Measurements from ENCODE around the gene ZNF212. TPM values are rescaled to one million over a fixed set of nuclear protein-coding genes. Genes with fewer than 3 reads are reported as not detected.

Gene ZNF212
- total RNA-seq, 3 donors from 2014 or later (not counting 1 experiment from before 2014, with no cell fraction given) = 11.2 to 23.7 (median 17.0) TPM

GRCh38 chr7:149256568-149256967, 17.1 kb downstream of the ZNF212 start:
- H3K4me3 ChIP-seq (ENCODE audit: low read length) = no peak overlapping the region
- H3K27me3 ChIP-seq (ENCODE audit: control insufficient read depth, insufficient read depth, low read length) = no peaks in the 10 kb centered on the region
- Mint-ChIP-seq H3K4me1 (peaks cover 9 to 13% of the 10 kb centered on the region in 2 donors), H3K27ac (no peak overlapping the region), H3K27me3 (ENCODE audit: low read depth in 2 of 2) (no peaks in the 10 kb centered on the region), H3K9me3 (no peaks in the 10 kb centered on the region), H3K4me3 (no peak overlapping the region), H3K36me3 (no peaks in the 10 kb centered on the region)
- no peak overlapping the region for H3K27ac ChIP-seq (ENCODE audit: low read length)
- ATAC-seq = no peak
- WGBS (ENCODE audit: insufficient coverage) = 98% methylated on average over 2 of the region's 4 CpGs
- no peak for TF ChIP-seq CTCF (IDR thresholded peaks at IDR 0.05)
- DNase-seq = no peak
- peaks cover 4% of the 10 kb centered on the region for H3K4me1 ChIP-seq (ENCODE audit: control insufficient read depth, insufficient read depth, low read length)
- intact Hi-C loops (cut with micrococcal nuclease) = no loop called here
- H3K36me3 ChIP-seq (ENCODE audit: control insufficient read depth, insufficient read depth, low read length) = peaks cover 40% of the 10 kb centered on the region
- H3K9me3 ChIP-seq (ENCODE audit: control insufficient read depth, insufficient read depth, low read length) = no peaks in the 10 kb centered on the region

GRCh38 chr7:149257146-149257545, 17.7 kb downstream of the ZNF212 start:
- DNase-seq = no peak
- no peaks in the 10 kb centered on the region for H3K9me3 Mint-ChIP-seq
- WGBS (ENCODE audit: insufficient coverage) = 96% methylated on average over 2 of the region's 2 CpGs
- intact Hi-C loops (cut with micrococcal nuclease) = no loop called here
- no peaks in the 10 kb centered on the region for H3K9me3 ChIP-seq (ENCODE audit: control insufficient read depth, insufficient read depth, low read length)
- no peak overlapping the region for H3K4me3 ChIP-seq (ENCODE audit: low read length)
- H3K4me1 ChIP-seq (ENCODE audit: control insufficient read depth, insufficient read depth, low read length) = peaks cover 6% of the 10 kb centered on the region
- no peak overlapping the region for H3K4me3 Mint-ChIP-seq
- H3K27me3 Mint-ChIP-seq (ENCODE audit: low read depth in 2 of 2) = no peaks in the 10 kb centered on the region
- H3K27me3 ChIP-seq (ENCODE audit: control insufficient read depth, insufficient read depth, low read length) = no peaks in the 10 kb centered on the region
- no peak overlapping the region for H3K27ac ChIP-seq (ENCODE audit: low read length)
- H3K36me3 Mint-ChIP-seq = no peaks in the 10 kb centered on the region
- peaks cover 34% of the 10 kb centered on the region for H3K36me3 ChIP-seq (ENCODE audit: control insufficient read depth, insufficient read depth, low read length)
- H3K27ac Mint-ChIP-seq = no peak overlapping the region
- no peak for TF ChIP-seq CTCF (IDR thresholded peaks at IDR 0.05)
- peaks cover 11 to 15% of the 10 kb centered on the region in 2 donors for H3K4me1 Mint-ChIP-seq
- ATAC-seq = no peak

GRCh38 chr7:149261316-149261828, 21.9 kb downstream of the ZNF212 start:
- DNase-seq (peak in 1 of 2 donors; percentile 46), ATAC-seq (peak in 1 of 3 donors; percentile 0)
- Histone ChIP-seq H3K4me1 (ENCODE audit: control insufficient read depth, insufficient read depth, low read length) (peaks cover 16% of the 10 kb centered on the region), H3K36me3 (ENCODE audit: control insufficient read depth, insufficient read depth, low read length) (peaks cover 6% of the 10 kb centered on the region), H3K4me3 (ENCODE audit: low read length) (peak overlapping the region; percentile 57), H3K27me3 (ENCODE audit: control insufficient read depth, insufficient read depth, low read length) (no peaks in the 10 kb centered on the region), H3K9me3 (ENCODE audit: control insufficient read depth, insufficient read depth, low read length) (no peaks in the 10 kb centered on the region), H3K27ac (ENCODE audit: low read length) (peak overlapping the region; percentile 81)
- WGBS (ENCODE audit: insufficient coverage) = 3% methylated on average over 16 of the region's 16 CpGs
- Mint-ChIP-seq H3K27me3 (ENCODE audit: low read depth in 2 of 2) (no peaks in the 10 kb centered on the region), H3K36me3 (no peaks in the 10 kb centered on the region), H3K9me3 (no peaks in the 10 kb centered on the region), H3K4me3 (peak overlapping the region; percentile 91), H3K4me1 (peaks cover 21 to 33% of the 10 kb centered on the region in 2 donors), H3K27ac (peak overlapping the region; percentile 86 to 88)
- intact Hi-C loops (cut with micrococcal nuclease) = no loop called here
- no peak for TF ChIP-seq CTCF (IDR thresholded peaks at IDR 0.05)

Data from natural killer cell (primary cell).